SK-N-SH (cell line): ENCODE data around the gene ZNF80.

Experiments used
- CTCF ChIP-seq: fragments of 200-600 bp; sonication (generic); IDR thresholded peaks from 2 replicates; pipeline ENCODE4 v1.6.1; 2017; ENCODE audit warnings: antibody characterized with exemption, mild to moderate bottlenecking, moderate library complexity
- EZH2phosphoT487 ChIP-seq: fragments of 200-600 bp; sonication (generic); IDR thresholded peaks from 2 replicates; pipeline ENCODE4 v1.6.1; 2017; ENCODE audit warnings: low read depth, mixed run types, mild to moderate bottlenecking, antibody characterized with exemption, moderate library complexity, borderline replicate concordance
- PBX3 ChIP-seq: IDR thresholded peaks from 2 replicates; pipeline ENCODE4; 2012
- TEAD4 ChIP-seq: IDR thresholded peaks from 2 replicates; pipeline ENCODE4 v1.4.0; 2012; ENCODE audit warnings: mild to moderate bottlenecking, borderline replicate concordance; ENCODE audit not compliant: insufficient read depth
- TF ChIP-seq, protein P1 (sequence below): IDR thresholded peaks from 2 replicates; pipeline ENCODE4 v1.4.0; 2012; ENCODE audit warnings: low read depth
- TF ChIP-seq, protein P2 (sequence below): IDR thresholded peaks from 2 replicates; pipeline ENCODE4 v1.6.1; 2012; ENCODE audit warnings: mild to moderate bottlenecking, low read depth, low read length, moderate library complexity

- TF ChIP-seq, protein P1, sequence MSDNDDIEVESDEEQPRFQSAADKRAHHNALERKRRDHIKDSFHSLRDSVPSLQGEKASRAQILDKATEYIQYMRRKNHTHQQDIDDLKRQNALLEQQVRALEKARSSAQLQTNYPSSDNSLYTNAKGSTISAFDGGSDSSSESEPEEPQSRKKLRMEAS, result no peak
- TF ChIP-seq CTCF, result no peak
- TF ChIP-seq, protein P2, sequence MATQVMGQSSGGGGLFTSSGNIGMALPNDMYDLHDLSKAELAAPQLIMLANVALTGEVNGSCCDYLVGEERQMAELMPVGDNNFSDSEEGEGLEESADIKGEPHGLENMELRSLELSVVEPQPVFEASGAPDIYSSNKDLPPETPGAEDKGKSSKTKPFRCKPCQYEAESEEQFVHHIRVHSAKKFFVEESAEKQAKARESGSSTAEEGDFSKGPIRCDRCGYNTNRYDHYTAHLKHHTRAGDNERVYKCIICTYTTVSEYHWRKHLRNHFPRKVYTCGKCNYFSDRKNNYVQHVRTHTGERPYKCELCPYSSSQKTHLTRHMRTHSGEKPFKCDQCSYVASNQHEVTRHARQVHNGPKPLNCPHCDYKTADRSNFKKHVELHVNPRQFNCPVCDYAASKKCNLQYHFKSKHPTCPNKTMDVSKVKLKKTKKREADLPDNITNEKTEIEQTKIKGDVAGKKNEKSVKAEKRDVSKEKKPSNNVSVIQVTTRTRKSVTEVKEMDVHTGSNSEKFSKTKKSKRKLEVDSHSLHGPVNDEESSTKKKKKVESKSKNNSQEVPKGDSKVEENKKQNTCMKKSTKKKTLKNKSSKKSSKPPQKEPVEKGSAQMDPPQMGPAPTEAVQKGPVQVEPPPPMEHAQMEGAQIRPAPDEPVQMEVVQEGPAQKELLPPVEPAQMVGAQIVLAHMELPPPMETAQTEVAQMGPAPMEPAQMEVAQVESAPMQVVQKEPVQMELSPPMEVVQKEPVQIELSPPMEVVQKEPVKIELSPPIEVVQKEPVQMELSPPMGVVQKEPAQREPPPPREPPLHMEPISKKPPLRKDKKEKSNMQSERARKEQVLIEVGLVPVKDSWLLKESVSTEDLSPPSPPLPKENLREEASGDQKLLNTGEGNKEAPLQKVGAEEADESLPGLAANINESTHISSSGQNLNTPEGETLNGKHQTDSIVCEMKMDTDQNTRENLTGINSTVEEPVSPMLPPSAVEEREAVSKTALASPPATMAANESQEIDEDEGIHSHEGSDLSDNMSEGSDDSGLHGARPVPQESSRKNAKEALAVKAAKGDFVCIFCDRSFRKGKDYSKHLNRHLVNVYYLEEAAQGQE, result no peak
- TF ChIP-seq EZH2phosphoT487, result no peak
- no peak for TF ChIP-seq PBX3
- no peak for TF ChIP-seq TEAD4
Observed at GRCh38 chr3:114284644-114285043, 47.3 kb upstream of the ZNF80 start.
